GM18951 (cell line): Measurements from ENCODE around the gene FRRS1L.
"Not testable (repeated sequence)": the region's sequence is repeated elsewhere in the genome, so short reads cannot be mapped to it uniquely, and the experiment has no call there.

Experiments
- POLR2A ChIP-seq: IDR thresholded peaks from 4 replicates; pipeline ENCODE4 v1.6.1; 2011; ENCODE audit warnings: mild to moderate bottlenecking; ENCODE audit not compliant: insufficient read length, insufficient read depth; ENCODE audit errors: extremely low read depth
- in situ Hi-C: fragments of 300-500 bp; cut with MboI; formaldehyde crosslinking; loops from one replicate; pipeline ENCODE4 v1.12.0; 2022; ENCODE audit warnings: low sequenced_read_pairs, mixed read lengths, inconsistent platforms; ENCODE audit not compliant: unreplicated experiment

Gene FRRS1L

DNA sequence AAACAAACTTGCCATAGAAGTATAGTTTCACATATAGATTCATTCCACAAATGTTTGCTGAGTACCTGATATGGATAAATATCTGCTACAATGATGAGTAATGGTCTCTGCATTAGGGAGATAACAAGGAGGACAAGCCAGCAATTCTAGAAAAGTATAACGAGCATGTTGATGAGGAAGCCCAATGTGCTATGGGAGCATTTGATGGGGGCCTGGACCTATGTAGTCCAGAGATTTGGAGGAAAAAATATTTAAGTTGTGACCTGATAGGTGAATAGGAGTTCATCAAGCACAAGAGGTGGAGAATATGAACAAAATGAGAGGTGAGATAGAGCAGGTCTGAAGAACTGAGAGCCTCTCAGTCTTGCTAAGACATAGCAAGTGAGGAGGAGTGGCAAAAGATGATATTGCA, 32.9 kb downstream of the FRRS1L start:
- TF ChIP-seq POLR2A: no peak
- in situ Hi-C loops: no loop called here

DNA sequence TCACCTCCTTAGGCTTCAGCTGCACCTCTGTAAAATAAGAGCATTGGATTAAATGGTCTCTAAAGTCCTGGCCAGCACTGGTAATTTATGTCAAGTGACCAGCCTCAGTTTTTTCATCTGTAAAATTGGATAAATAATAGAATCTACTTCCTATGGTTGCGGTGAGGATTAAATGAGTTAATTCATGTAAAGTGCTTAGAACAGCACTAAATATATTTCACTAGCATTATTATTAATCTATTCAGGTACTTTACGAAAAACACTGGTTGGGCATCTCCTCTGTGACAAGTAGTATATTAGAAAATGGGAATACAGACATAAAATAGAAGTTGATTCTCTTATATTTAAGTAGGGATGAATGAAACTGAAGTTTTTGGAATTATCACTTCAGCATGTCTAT, 33.5 kb downstream of the FRRS1L start:
- in situ Hi-C loops: no loop called here
- no peak for TF ChIP-seq POLR2A

GRCh38 chr9:109132567-109133021, 34.5 kb downstream of the FRRS1L start:
- TF ChIP-seq POLR2A: no peak
- in situ Hi-C loops: no loop called here

- in situ Hi-C loops: no loop called here
- TF ChIP-seq POLR2A: no peak
These were observed 37.4 kb downstream of the FRRS1L start for GRCh38 chr9:109129470-109130197.

GRCh38 chr9:109126671-109127070, 40.4 kb downstream of the FRRS1L start:
- in situ Hi-C loops: not testable (repeated sequence)

DNA sequence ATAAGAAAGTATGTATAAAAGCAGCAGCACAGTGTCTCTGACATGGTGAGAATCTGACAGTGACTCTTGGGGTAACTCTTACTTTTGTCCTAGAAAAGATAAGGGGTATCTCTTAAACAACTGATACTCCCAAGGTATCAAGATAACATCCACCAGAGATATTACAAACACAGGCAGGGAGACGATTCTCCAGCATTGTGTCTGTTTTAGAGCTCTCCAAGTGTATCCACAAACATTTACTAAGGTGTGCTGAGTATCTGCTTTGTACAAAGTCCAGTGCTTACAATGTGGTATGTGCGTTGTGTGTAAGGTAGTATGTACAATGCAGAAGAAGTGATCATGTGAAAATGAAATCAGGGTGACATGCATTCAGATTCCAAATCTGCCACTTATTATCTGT, 42.9 kb downstream of the FRRS1L start:
- in situ Hi-C loops: no loop called here
- no peak for TF ChIP-seq POLR2A

DNA sequence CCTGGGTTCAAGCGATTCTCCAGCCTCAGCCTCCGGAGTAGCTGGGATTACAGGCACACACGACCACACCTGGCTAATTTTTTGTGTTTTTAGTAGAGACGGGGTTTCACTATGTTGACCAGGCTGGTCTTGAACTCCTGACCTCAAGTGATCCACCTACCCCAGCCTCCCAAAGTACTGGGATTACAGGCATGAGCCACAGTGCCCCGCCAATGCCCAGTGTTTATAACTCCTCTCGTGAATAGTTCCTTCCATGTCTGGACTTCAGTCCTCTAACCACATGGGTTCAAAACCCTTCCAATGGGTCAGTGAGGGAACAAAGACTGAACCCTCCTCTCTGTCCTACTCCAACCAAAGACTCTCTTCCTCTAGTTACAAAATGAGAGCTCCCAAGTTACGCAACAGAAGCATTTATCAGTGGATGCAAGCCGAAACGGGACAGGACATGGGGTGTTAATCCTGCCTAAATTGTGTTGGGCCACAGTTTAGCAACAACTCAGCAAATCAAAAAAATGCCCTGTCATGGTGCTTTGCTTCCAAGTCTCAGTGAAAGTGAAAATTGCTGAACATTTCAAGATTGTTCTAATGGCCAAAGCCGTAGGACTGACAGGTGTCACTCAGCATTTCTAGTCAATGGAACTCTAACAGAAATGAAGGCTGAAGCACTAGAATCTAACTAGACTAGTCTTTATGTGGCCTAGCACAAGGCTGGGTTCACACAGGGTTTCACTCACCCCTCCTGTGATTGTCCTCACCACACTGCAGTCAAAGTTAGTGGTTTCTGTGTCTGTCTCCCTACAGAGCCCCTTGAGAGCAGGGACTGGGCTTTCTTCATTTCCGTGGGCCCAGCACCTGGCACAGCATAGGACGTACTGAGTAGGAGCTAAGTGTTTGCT, 44.1 kb downstream of the FRRS1L start:
- in situ Hi-C loops: no loop called here
- no peak for TF ChIP-seq POLR2A

DNA sequence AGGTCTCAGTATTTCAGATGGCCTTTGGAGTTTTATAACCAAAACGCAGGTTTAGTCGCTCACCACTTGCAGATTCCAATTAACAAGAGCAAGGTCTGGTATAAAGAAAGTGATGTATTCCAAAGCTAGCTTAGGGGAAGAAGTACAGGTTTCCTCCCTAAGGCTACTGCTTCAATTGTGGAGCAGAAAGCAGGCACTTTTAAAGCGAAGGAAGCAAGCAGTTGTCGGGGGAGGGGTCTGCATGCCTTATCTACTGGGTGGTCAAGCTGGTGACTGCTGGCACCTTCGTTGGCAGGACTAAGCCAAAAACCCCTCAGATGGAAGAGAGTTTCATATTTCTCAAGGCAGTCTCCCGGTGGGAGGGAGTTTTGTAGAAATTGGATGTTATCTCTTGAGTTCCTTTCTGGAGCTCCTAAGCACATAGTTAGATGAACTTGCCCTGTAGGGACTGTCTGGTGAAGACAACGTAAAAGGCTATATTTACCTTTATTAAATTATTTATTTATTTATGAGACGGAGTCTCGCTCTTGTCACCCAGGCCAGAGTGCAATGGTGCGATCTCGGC, 45.7 kb downstream of the FRRS1L start:
- in situ Hi-C loops: no loop called here
- no peak for TF ChIP-seq POLR2A

DNA sequence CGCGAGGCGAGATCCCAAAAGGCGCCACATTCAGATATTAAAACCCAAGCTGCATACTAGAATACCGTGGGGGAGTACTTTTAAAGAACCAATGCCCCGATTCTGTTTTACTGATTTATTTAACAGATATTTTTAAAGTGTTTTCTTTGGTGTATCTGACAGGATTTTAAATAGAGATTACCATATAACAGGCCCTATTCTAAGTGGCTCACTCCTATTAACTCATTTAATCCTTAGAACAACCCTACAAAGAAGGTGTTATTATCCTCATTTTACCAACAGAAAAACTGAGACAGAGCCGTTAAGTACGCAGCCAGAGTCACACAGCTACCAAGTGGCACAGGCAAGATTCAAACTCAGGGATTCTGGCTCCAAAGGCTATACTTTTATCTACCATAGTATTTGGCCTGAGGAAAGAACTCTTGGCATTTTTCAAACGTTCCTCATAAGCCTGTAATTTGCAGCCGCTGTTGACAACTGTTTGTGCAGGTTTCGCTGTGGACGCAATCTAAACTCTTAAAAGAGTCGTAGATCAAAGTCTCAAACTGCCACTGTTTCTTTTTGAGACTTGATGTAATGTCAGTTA, 46.8 kb downstream of the FRRS1L start:
- no peak for TF ChIP-seq POLR2A
- in situ Hi-C loops: no loop called here

GRCh38 chr9:109119439-109120203, 47.4 kb downstream of the FRRS1L start, which contains the start of gene TMEM245:
TMEM245 (minus strand) TSS chr9:109119947; CDS start chr9:109119913, 34 bp downstream.
- in situ Hi-C loops: no loop called here
- peak; percentile 87 for TF ChIP-seq POLR2A

DNA sequence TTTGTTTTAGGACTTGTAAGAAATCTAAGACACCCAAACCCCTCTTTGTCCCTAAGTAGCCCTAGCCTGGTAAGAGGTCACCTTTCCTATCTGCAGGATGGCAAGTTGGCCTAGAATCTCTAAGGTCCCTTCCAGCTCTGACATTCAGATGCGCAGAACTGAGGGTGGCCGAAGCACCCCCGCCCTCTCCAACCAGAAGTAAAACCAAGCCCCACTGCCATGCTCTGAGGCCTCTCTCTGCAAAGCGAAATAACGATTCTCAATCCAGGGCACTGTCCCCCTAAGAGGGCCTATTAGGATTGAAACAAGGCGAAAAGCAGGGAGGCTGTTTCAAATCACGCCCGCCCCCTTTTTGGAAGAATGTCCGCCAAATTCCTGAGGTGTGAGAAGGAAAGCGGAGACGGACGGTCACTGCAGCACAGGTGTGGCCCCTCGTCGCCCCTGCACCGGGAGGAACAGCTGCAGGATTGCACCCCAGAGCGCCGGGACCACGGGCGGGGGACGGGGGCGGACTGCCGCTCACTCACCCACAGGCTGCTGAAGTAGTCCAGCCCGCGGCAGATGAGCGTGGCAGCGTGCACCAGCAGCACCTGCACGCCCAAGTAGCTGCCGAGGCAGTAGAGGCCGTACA, 48.1 kb downstream of the FRRS1L start:
- TF ChIP-seq POLR2A: no peak
- in situ Hi-C loops: no loop called here
